GM12878 (cell line): Measurements from ENCODE around the gene STAT5A. TPM values are rescaled to one million over a fixed set of nuclear protein-coding genes. Genes with fewer than 3 reads are reported as not detected.

ENCODE experiments used
- ATAC-seq: fragments of 200-7000 bp; cut with Tn5 transposase; 3 replicates; pipeline ENCODE4 v1.9.1; 2020; ENCODE audit warnings: mild to moderate bottlenecking, moderate library complexity
- BruUV-seq: library from RNA; stranded (reverse); fragments of 400-500 nt; replicated peaks from 2 replicates; lab custom pipeline; 2021; lab: Mats Ljungman, UMichigan
- CTCF ChIA-PET: fragments of 300-600 bp; sonication (Branson Sonifier 250); formaldehyde crosslinking; extraction: SDS; loops from one replicate; lab custom pipeline; 2021; ENCODE audit warnings: inconsistent platforms; lab: Yijun Ruan, JAX
- POLR2A ChIA-PET: fragments of 350-600 bp; formaldehyde crosslinking; extraction: SDS; loops from one replicate; lab custom pipeline; 2021; ENCODE audit warnings: inconsistent platforms; lab: Charles Lee
- RAD21 ChIA-PET: fragments of 300-600 bp; sonication (Branson Sonifier 250); formaldehyde crosslinking; loops from one replicate; lab custom pipeline; 2023; ENCODE audit warnings: antibody characterized with exemption; ENCODE audit not compliant: unreplicated experiment; lab: Charles Lee
- SMC1A ChIA-PET: fragments of 300-600 bp; sonication (Branson Sonifier 250); formaldehyde crosslinking; loops from one replicate; lab custom pipeline; 2023; ENCODE audit not compliant: unreplicated experiment, uncharacterized antibody; lab: Charles Lee
- DNase-seq: peaks from one replicate; pipeline ENCODE4 v3.0.0-alpha.2; 2011; ENCODE audit warnings: low read depth, low spot score
- FAIRE-seq: peaks from 3 replicates; lab custom pipeline; 2011; peaks lifted over from hg19 to GRCh38; lab: Jason Lieb, UNC
- H2AFZ ChIP-seq: 2 replicates; pipeline ENCODE4 v1.6.0; 2011; ENCODE audit warnings: low read depth, low read length, control low read depth; ENCODE audit not compliant: control insufficient read depth
- H3K27ac ChIP-seq: 2 replicates; pipeline ENCODE4 v1.5.1; 2011; ENCODE audit warnings: control low read depth; ENCODE audit not compliant: control insufficient read depth, insufficient read depth
- H3K27me3 ChIP-seq, 2 experiments: replicated peaks in 1 of 2; 2 replicates each; pipeline versions ENCODE4 v1.6.0 to v1.6.1; 2011; ENCODE audit warnings: low read length in 1 of 2; ENCODE audit not compliant: control insufficient read depth in 2 of 2, insufficient read depth in 2 of 2
- H3K36me3 ChIP-seq, 2 experiments: 2 replicates each; pipeline ENCODE4 v1.5.1; 2011; ENCODE audit warnings: low read length in 1 of 2; ENCODE audit not compliant: control insufficient read depth in 2 of 2, insufficient read depth in 2 of 2
- H3K4me1 ChIP-seq: 2 replicates; pipeline ENCODE4 v1.6.1; 2011; ENCODE audit warnings: mild to moderate bottlenecking, low read length, moderate library complexity, mixed read lengths; ENCODE audit not compliant: control insufficient read depth, insufficient read depth
- H3K4me2 ChIP-seq: 2 replicates; pipeline ENCODE4 v1.6.0; 2011; ENCODE audit warnings: control low read depth; ENCODE audit not compliant: control insufficient read depth, insufficient read depth
- H3K4me3 ChIP-seq: fragments of 200-600 bp; sonication (generic); 2 replicates; pipeline ENCODE4 v1.5.1; 2016
- H3K79me2 ChIP-seq: 2 replicates; pipeline ENCODE4 v1.6.0; 2011; ENCODE audit warnings: low read length; ENCODE audit not compliant: control insufficient read depth, insufficient read depth
- H3K9ac ChIP-seq: 2 replicates; pipeline ENCODE4 v1.8.0; 2011; ENCODE audit warnings: low read length, control low read depth, mixed read lengths; ENCODE audit not compliant: control insufficient read depth, insufficient read depth
- H3K9me3 ChIP-seq: replicated peaks from 3 replicates; pipeline ENCODE4 v1.5.1; 2011; ENCODE audit warnings: mild to moderate bottlenecking, low read length; ENCODE audit not compliant: control insufficient read depth, insufficient read depth
- H4K20me1 ChIP-seq: 2 replicates; pipeline ENCODE4 v1.6.0; 2011; ENCODE audit not compliant: control insufficient read depth, insufficient read depth
- BRCA1 ChIP-seq: IDR thresholded peaks from 2 replicates; pipeline ENCODE4 v1.6.1; 2011; ENCODE audit warnings: low read depth, low read length, improper control_type of control experiment
- CEBPB ChIP-seq, 2 experiments: fragments of 150-350 bp in 1 of 2; IDR thresholded peaks; 2 replicates each; pipeline ENCODE4 v1.6.1; 2012 to 2014; ENCODE audit warnings: low read depth in 2 of 2, low read length in 2 of 2, borderline replicate concordance in 1 of 2, inconsistent platforms in 1 of 2
- ESRRA ChIP-seq: IDR thresholded peaks from 2 replicates; pipeline ENCODE4 v1.6.1; 2012; ENCODE audit warnings: mild to moderate bottlenecking, low read length, improper control_type of control experiment
- POLR2A ChIP-seq: IDR thresholded peaks from 2 replicates; pipeline ENCODE4 v1.6.1; 2011; ENCODE audit warnings: low read depth, mild to moderate bottlenecking, low read length
- RUNX3 ChIP-seq: IDR thresholded peaks from 2 replicates; pipeline ENCODE4 v1.6.1; 2012; ENCODE audit warnings: low read length, inconsistent platforms
- YBX1 ChIP-seq: fragments of 450-650 bp; IDR thresholded peaks from 2 replicates; pipeline ENCODE4 v1.6.1; 2016; ENCODE audit warnings: antibody characterized with exemption
- WGBS: methylation state at CpG from one replicate; pipeline ENCODE4 v1.1.6; 2016; ENCODE audit warnings: low lambda C conversion rate; ENCODE audit not compliant: insufficient replicate concordance, insufficient coverage; ENCODE audit errors: missing lambda C conversion rate; 5-methylcytosine and 5-hydroxymethylcytosine counted together
- in situ Hi-C: fragments of 300-500 bp; cut with MboI; formaldehyde crosslinking; loops from 9 replicates; pipeline ENCODE4 v1.14.3; 2018; ENCODE audit warnings: mixed read lengths
- intact Hi-C: fragments of 100-400 bp; cut with micrococcal nuclease; formaldehyde crosslinking; loops from one replicate; pipeline ENCODE4 v1.14.2; 2022; ENCODE audit not compliant: unreplicated experiment
- polyA plus RNA-seq, 11 experiments: library from polyadenylated mRNA; depleted of rRNA in 4 of 11; unstranded in 6 of 11; stranded (reverse) in 5 of 11; fragments of >200 nt; fragmentation: Nextera tagmentation in 4 of 11; fragmentation: Illumina TruSeq in 1 of 11; extraction: Ambion mirVana in 4 of 11; extraction: Trizol in 1 of 11; gene quantifications; 1 replicate in 1 of 11; 2 replicates in 10 of 11; pipeline versions ENCODE4 v1.2.1 to v1.2.3, GENCODE V29; 2011 to 2016; ENCODE audit warnings: inconsistent platforms in 2 of 11, missing spikeins in 2 of 11, low read depth in 1 of 11
- total RNA-seq, 4 experiments: library from RNA; depleted of rRNA in 3 of 4; stranded (reverse); fragments of >200 nt in 3 of 4; fragmentation: Illumina TruSeq in 1 of 4; extraction: Trizol in 1 of 4; gene quantifications; 2 replicates each; pipeline versions ENCODE4 v1.2.1 to v1.2.3, GENCODE V29; 2013 to 2021
- TF ChIP-seq, protein P1 (sequence below): IDR thresholded peaks from 2 replicates; pipeline ENCODE4 v1.6.1; 2012; ENCODE audit warnings: low read depth, low read length, improper control_type of control experiment
- TF ChIP-seq, protein P2 (sequence below): fragments of 450-650 bp; IDR thresholded peaks from 2 replicates; pipeline ENCODE4 v1.6.1; 2017; ENCODE audit warnings: antibody characterized with exemption, mild to moderate bottlenecking, moderate library complexity
- TF ChIP-seq, protein P3 (sequence below): fragments of 450-650 bp; IDR thresholded peaks from 2 replicates; pipeline ENCODE4 v1.6.1; 2016; ENCODE audit warnings: mild to moderate bottlenecking

STAT5A gene
- total and polyA plus RNA-seq, 10 of the 15 experiments (the other 5 are each of a cell fraction or from before 2014, with no cell fraction given): 14.8 to 86.4 (median 41.5) TPM

DNA sequence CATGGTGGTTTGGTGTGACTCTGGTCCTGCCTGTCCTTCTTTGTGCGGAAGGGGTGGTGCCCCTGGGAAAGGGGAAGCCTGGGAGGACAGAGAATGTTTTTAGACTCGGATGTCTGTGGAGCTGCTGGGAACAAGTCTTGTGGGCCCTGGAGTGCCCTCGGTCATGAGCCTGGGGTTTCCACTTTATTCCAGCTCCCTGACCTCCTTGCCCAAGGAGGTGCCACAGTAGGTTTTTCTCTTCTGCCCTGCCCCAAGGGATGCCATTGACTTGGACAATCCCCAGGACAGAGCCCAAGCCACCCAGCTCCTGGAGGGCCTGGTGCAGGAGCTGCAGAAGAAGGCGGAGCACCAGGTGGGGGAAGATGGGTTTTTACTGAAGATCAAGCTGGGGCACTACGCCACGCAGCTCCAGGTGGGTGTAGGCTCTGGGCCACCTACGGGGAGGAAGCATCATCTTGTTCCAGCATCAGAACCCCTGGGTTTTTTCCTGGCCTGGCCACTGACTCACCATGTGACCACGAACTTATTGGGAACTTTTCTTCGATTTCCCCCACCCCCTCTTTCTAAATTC lies 1.4 kb downstream of the STAT5A start:
- H3K79me2 ChIP-seq: peaks cover 38% of the 10 kb centered on the region
- peak overlapping the region; percentile 90 for H3K9ac ChIP-seq
- no peak for ATAC-seq

More for the DNA sequence above, 1.4 kb downstream of the STAT5A start:
- H3K4me2 ChIP-seq: peak overlapping the region; percentile 88
- ChIA-PET SMC1A (interaction anchor here (0.7 to 2.9 kb wide), 9 partner anchors 19 to 243 kb away, joined by 3 to 15 read pairs (median 3); no protein-coding TSS in a partner anchor), RAD21 (interaction anchor here (0.9 to 4.1 kb wide), 11 partner anchors 12 to 117 kb away, joined by 3 to 21 read pairs (median 4); partner anchors contain the start of genes GHDC, KCNH4 and STAT3), POLR2A (interaction anchor here (0.5 to 3.1 kb wide), 11 partner anchors 12 to 120 kb away, joined by 3 to 9 read pairs (median 4); partner anchors contain the start of genes GHDC and STAT5B), CTCF (interaction anchor here (0.6 to 2.1 kb wide), 7 partner anchors 20 to 133 kb away, joined by 3 to 14 read pairs (median 5); partner anchors contain the start of gene STAT3)
- peak overlapping the region; percentile 30; the same call in 1 of the 2 replicates for H3K27ac ChIP-seq
- peaks cover 23% of the 10 kb centered on the region for H3K4me1 ChIP-seq
- H3K9me3 ChIP-seq: no peaks in the 10 kb centered on the region
- no peaks in the 10 kb centered on the region for H3K27me3 ChIP-seq
- in situ Hi-C loops (no loop called here), intact Hi-C loops (loop anchor here (5.0 kb wide), 1 partner anchor 107 kb away; the partner anchor contains the start of gene KCNH4)
- TF ChIP-seq CEBPB (IDR thresholded peaks at IDR 0.05; ENCODE audit: borderline replicate concordance in 1 of 2, low read depth in 2 of 2, low read length in 2 of 2) (no peak), RUNX3 (peak; percentile 47; the same call in 1 of the 2 replicates), ESRRA (no peak), POLR2A (no peak), YBX1 (no peak), BRCA1 (no peak)
- TF ChIP-seq, protein P1, sequence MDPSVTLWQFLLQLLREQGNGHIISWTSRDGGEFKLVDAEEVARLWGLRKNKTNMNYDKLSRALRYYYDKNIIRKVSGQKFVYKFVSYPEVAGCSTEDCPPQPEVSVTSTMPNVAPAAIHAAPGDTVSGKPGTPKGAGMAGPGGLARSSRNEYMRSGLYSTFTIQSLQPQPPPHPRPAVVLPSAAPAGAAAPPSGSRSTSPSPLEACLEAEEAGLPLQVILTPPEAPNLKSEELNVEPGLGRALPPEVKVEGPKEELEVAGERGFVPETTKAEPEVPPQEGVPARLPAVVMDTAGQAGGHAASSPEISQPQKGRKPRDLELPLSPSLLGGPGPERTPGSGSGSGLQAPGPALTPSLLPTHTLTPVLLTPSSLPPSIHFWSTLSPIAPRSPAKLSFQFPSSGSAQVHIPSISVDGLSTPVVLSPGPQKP: no peak
- TF ChIP-seq, protein P2, sequence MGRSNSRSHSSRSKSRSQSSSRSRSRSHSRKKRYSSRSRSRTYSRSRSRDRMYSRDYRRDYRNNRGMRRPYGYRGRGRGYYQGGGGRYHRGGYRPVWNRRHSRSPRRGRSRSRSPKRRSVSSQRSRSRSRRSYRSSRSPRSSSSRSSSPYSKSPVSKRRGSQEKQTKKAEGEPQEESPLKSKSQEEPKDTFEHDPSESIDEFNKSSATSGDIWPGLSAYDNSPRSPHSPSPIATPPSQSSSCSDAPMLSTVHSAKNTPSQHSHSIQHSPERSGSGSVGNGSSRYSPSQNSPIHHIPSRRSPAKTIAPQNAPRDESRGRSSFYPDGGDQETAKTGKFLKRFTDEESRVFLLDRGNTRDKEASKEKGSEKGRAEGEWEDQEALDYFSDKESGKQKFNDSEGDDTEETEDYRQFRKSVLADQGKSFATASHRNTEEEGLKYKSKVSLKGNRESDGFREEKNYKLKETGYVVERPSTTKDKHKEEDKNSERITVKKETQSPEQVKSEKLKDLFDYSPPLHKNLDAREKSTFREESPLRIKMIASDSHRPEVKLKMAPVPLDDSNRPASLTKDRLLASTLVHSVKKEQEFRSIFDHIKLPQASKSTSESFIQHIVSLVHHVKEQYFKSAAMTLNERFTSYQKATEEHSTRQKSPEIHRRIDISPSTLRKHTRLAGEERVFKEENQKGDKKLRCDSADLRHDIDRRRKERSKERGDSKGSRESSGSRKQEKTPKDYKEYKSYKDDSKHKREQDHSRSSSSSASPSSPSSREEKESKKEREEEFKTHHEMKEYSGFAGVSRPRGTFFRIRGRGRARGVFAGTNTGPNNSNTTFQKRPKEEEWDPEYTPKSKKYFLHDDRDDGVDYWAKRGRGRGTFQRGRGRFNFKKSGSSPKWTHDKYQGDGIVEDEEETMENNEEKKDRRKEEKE: no peak
- TF ChIP-seq, protein P3, sequence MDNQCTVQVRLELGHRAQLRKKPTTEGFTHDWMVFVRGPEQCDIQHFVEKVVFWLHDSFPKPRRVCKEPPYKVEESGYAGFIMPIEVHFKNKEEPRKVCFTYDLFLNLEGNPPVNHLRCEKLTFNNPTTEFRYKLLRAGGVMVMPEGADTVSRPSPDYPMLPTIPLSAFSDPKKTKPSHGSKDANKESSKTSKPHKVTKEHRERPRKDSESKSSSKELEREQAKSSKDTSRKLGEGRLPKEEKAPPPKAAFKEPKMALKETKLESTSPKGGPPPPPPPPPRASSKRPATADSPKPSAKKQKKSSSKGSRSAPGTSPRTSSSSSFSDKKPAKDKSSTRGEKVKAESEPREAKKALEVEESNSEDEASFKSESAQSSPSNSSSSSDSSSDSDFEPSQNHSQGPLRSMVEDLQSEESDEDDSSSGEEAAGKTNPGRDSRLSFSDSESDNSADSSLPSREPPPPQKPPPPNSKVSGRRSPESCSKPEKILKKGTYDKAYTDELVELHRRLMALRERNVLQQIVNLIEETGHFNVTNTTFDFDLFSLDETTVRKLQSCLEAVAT: no peak
- peak overlapping the region; percentile 91 for H3K4me3 ChIP-seq
- BruUV-seq: no TSS peak
- WGBS: 7% methylated on average over 9 of the region's 9 CpGs
- FAIRE-seq (no peak), DNase-seq (no peak)
- peaks cover 2 to 8% of the 10 kb centered on the region in 2 experiments; a peak in 2 of 4 replicates for H3K36me3 ChIP-seq
- H2AFZ ChIP-seq: peak overlapping the region; percentile 61; the same call in 1 of the 2 replicates
- no peaks in the 10 kb centered on the region for H4K20me1 ChIP-seq
